GM12878 (cell line): ENCODE results near the gene SLC9A8. TPM values are rescaled to one million over a fixed set of nuclear protein-coding genes. Genes with fewer than 3 reads are reported as not detected.

ENCODE experiments used
- ATAC-seq: fragments of 200-7000 bp; cut with Tn5 transposase; 3 replicates; pipeline ENCODE4 v1.9.1; 2020; ENCODE audit warnings: mild to moderate bottlenecking, moderate library complexity
- BruUV-seq: library from RNA; stranded (reverse); fragments of 400-500 nt; replicated peaks from 2 replicates; lab custom pipeline; 2021; lab: Mats Ljungman, UMichigan
- CTCF ChIA-PET: fragments of 300-600 bp; sonication (Branson Sonifier 250); formaldehyde crosslinking; extraction: SDS; loops from one replicate; lab custom pipeline; 2021; ENCODE audit warnings: inconsistent platforms; lab: Yijun Ruan, JAX
- POLR2A ChIA-PET: fragments of 350-600 bp; formaldehyde crosslinking; extraction: SDS; loops from one replicate; lab custom pipeline; 2021; ENCODE audit warnings: inconsistent platforms; lab: Charles Lee
- RAD21 ChIA-PET: fragments of 300-600 bp; sonication (Branson Sonifier 250); formaldehyde crosslinking; loops from one replicate; lab custom pipeline; 2023; ENCODE audit warnings: antibody characterized with exemption; ENCODE audit not compliant: unreplicated experiment; lab: Charles Lee
- SMC1A ChIA-PET: fragments of 300-600 bp; sonication (Branson Sonifier 250); formaldehyde crosslinking; loops from one replicate; lab custom pipeline; 2023; ENCODE audit not compliant: unreplicated experiment, uncharacterized antibody; lab: Charles Lee
- DNase-seq: peaks from one replicate; pipeline ENCODE4 v3.0.0-alpha.2; 2011; ENCODE audit warnings: low read depth, low spot score
- FAIRE-seq: peaks from 3 replicates; lab custom pipeline; 2011; peaks lifted over from hg19 to GRCh38; lab: Jason Lieb, UNC
- H2AFZ ChIP-seq: 2 replicates; pipeline ENCODE4 v1.6.0; 2011; ENCODE audit warnings: low read depth, low read length, control low read depth; ENCODE audit not compliant: control insufficient read depth
- H3K27ac ChIP-seq: 2 replicates; pipeline ENCODE4 v1.5.1; 2011; ENCODE audit warnings: control low read depth; ENCODE audit not compliant: control insufficient read depth, insufficient read depth
- H3K27me3 ChIP-seq, 2 experiments: replicated peaks in 1 of 2; 2 replicates each; pipeline versions ENCODE4 v1.6.0 to v1.6.1; 2011; ENCODE audit warnings: low read length in 1 of 2; ENCODE audit not compliant: control insufficient read depth in 2 of 2, insufficient read depth in 2 of 2
- H3K36me3 ChIP-seq, 2 experiments: 2 replicates each; pipeline ENCODE4 v1.5.1; 2011; ENCODE audit warnings: low read length in 1 of 2; ENCODE audit not compliant: control insufficient read depth in 2 of 2, insufficient read depth in 2 of 2
- H3K4me1 ChIP-seq: 2 replicates; pipeline ENCODE4 v1.6.1; 2011; ENCODE audit warnings: mild to moderate bottlenecking, low read length, moderate library complexity, mixed read lengths; ENCODE audit not compliant: control insufficient read depth, insufficient read depth
- H3K4me2 ChIP-seq: 2 replicates; pipeline ENCODE4 v1.6.0; 2011; ENCODE audit warnings: control low read depth; ENCODE audit not compliant: control insufficient read depth, insufficient read depth
- H3K4me3 ChIP-seq: fragments of 200-600 bp; sonication (generic); 2 replicates; pipeline ENCODE4 v1.5.1; 2016
- H3K79me2 ChIP-seq: 2 replicates; pipeline ENCODE4 v1.6.0; 2011; ENCODE audit warnings: low read length; ENCODE audit not compliant: control insufficient read depth, insufficient read depth
- H3K9ac ChIP-seq: 2 replicates; pipeline ENCODE4 v1.8.0; 2011; ENCODE audit warnings: low read length, control low read depth, mixed read lengths; ENCODE audit not compliant: control insufficient read depth, insufficient read depth
- H3K9me3 ChIP-seq: replicated peaks from 3 replicates; pipeline ENCODE4 v1.5.1; 2011; ENCODE audit warnings: mild to moderate bottlenecking, low read length; ENCODE audit not compliant: control insufficient read depth, insufficient read depth
- H4K20me1 ChIP-seq: 2 replicates; pipeline ENCODE4 v1.6.0; 2011; ENCODE audit not compliant: control insufficient read depth, insufficient read depth
- CEBPZ ChIP-seq: fragments of 150-350 bp; IDR thresholded peaks from 2 replicates; pipeline ENCODE4 v1.6.1; 2016; ENCODE audit warnings: low read depth, low read length
- MEF2A ChIP-seq: IDR thresholded peaks from 2 replicates; pipeline ENCODE4 v1.6.1; 2011; ENCODE audit warnings: low read depth, mild to moderate bottlenecking, low read length, moderate library complexity; ENCODE audit not compliant: insufficient read depth
- PKNOX1 ChIP-seq: fragments of 450-650 bp; IDR thresholded peaks from 2 replicates; pipeline ENCODE4 v1.6.1; 2016; ENCODE audit warnings: mild to moderate bottlenecking
- TCF12 ChIP-seq: IDR thresholded peaks from 2 replicates; pipeline ENCODE4 v1.6.1; 2011; ENCODE audit warnings: low read depth, mild to moderate bottlenecking, low read length
- ZNF592 ChIP-seq: fragments of 450-650 bp; IDR thresholded peaks from 2 replicates; pipeline ENCODE4 v1.6.1; 2017; ENCODE audit warnings: mild to moderate bottlenecking, moderate library complexity
- WGBS: methylation state at CpG from one replicate; pipeline ENCODE4 v1.1.6; 2016; ENCODE audit warnings: low lambda C conversion rate; ENCODE audit not compliant: insufficient replicate concordance, insufficient coverage; ENCODE audit errors: missing lambda C conversion rate; 5-methylcytosine and 5-hydroxymethylcytosine counted together
- in situ Hi-C: fragments of 300-500 bp; cut with MboI; formaldehyde crosslinking; loops from 9 replicates; pipeline ENCODE4 v1.14.3; 2018; ENCODE audit warnings: mixed read lengths
- intact Hi-C: fragments of 100-400 bp; cut with micrococcal nuclease; formaldehyde crosslinking; loops from one replicate; pipeline ENCODE4 v1.14.2; 2022; ENCODE audit not compliant: unreplicated experiment
- polyA plus RNA-seq, 11 experiments: library from polyadenylated mRNA; depleted of rRNA in 4 of 11; unstranded in 6 of 11; stranded (reverse) in 5 of 11; fragments of >200 nt; fragmentation: Nextera tagmentation in 4 of 11; fragmentation: Illumina TruSeq in 1 of 11; extraction: Ambion mirVana in 4 of 11; extraction: Trizol in 1 of 11; gene quantifications; 1 replicate in 1 of 11; 2 replicates in 10 of 11; pipeline versions ENCODE4 v1.2.1 to v1.2.3, GENCODE V29; 2011 to 2016; ENCODE audit warnings: inconsistent platforms in 2 of 11, missing spikeins in 2 of 11, low read depth in 1 of 11
- total RNA-seq, 4 experiments: library from RNA; depleted of rRNA in 3 of 4; stranded (reverse); fragments of >200 nt in 3 of 4; fragmentation: Illumina TruSeq in 1 of 4; extraction: Trizol in 1 of 4; gene quantifications; 2 replicates each; pipeline versions ENCODE4 v1.2.1 to v1.2.3, GENCODE V29; 2013 to 2021

SLC9A8 gene
- total and polyA plus RNA-seq, 10 of the 15 experiments (the other 5 are each of a cell fraction or from before 2014, with no cell fraction given), result 0.40 to 15.5 (median 6.5) TPM

GRCh38 chr20:49813305-49813974 lies 812 bp downstream of the SLC9A8 start (continued):
- TF ChIP-seq ZNF592, result no peak
- peak; percentile 95 for TF ChIP-seq PKNOX1
- TF ChIP-seq MEF2A, result no peak

GRCh38 chr20:49814057-49814694 lies 1.5 kb downstream of the SLC9A8 start:
- Histone ChIP-seq H2AFZ (no peak overlapping the region), H3K4me3 (peak overlapping the region; percentile 76), H4K20me1 (no peaks in the 10 kb centered on the region), H3K27me3 (no peaks in the 10 kb centered on the region), H3K4me2 (peak overlapping the region; percentile 86), H3K9ac (peak overlapping the region; percentile 94), H3K4me1 (peaks cover 6% of the 10 kb centered on the region), H3K27ac (peak overlapping the region; percentile 78), H3K36me3 (peaks cover 0 to 5% of the 10 kb centered on the region in 2 experiments; a peak in 1 of 4 replicates), H3K79me2 (peaks cover 14% of the 10 kb centered on the region), H3K9me3 (no peaks in the 10 kb centered on the region)
- no peak for ATAC-seq
- BruUV-seq, result no TSS peak
- intact Hi-C loops, result loop anchor here (10.0 kb wide), 1 partner anchor 539 kb away; the partner anchor contains the start of gene ZNFX1
- in situ Hi-C loops, result no loop called here
- no peak for FAIRE-seq
- 21% methylated on average over 5 of the region's 5 CpGs for WGBS
- ChIA-PET SMC1A (interaction anchor here (0.7 to 3.3 kb wide), 8 partner anchors 9 to 144 kb away, joined by 3 to 21 read pairs (median 4); no protein-coding TSS in a partner anchor), CTCF (interaction anchor here (0.9 to 3.2 kb wide), 9 partner anchors 9 to 205 kb away, joined by 3 to 15 read pairs (median 4); no protein-coding TSS in a partner anchor), RAD21 (interaction anchor here (0.7 to 3.2 kb wide), 9 partner anchors 9 to 194 kb away, joined by 3 to 18 read pairs (median 4); no protein-coding TSS in a partner anchor), POLR2A (interaction anchor here (1.0 to 3.7 kb wide), 3 partner anchors 12 to 139 kb away, joined by 3 to 18 read pairs (median 7); no protein-coding TSS in a partner anchor)
- DNase-seq, result no peak
- no peak for TF ChIP-seq TCF12
- TF ChIP-seq CEBPZ, result no peak
